Gastrocnemius medialis (tissue), 4 donors: ENCODE data around the gene AK3. TPM values are rescaled to one million over a fixed set of nuclear protein-coding genes. Genes with fewer than 3 reads are reported as not detected.

Experiments used
- ATAC-seq, 2 donors: fragments of 150-250 bp; one replicate each; pipeline ENCODE4 v1.9.1; 2016
- DNase-seq, 2 donors: peaks; one replicate each; pipeline ENCODE4 v3.0.0-alpha.2; 2019
- H3K27ac ChIP-seq, 4 donors: fragments of 200-600 bp; sonication (generic); 1 replicate in 1 of 4; 2 replicates in 3 of 4; pipeline ENCODE4 v1.5.1; 2016 to 2018; ENCODE audit warnings: mild to moderate bottlenecking in 2 of 4, moderate library complexity in 1 of 4
- H3K27me3 ChIP-seq, 3 donors: fragments of 200-600 bp; sonication (generic) in 2 of 3; 1 replicate in 1 of 3; 2 replicates in 2 of 3; pipeline versions ENCODE4 v1.5.1 to v1.6.0; 2016 to 2019; ENCODE audit warnings: mild to moderate bottlenecking in 1 of 3, moderate library complexity in 1 of 3
- H3K36me3 ChIP-seq, 2 donors: fragments of 200-600 bp; sonication (generic) in 1 of 2; one replicate each; pipeline ENCODE4 v1.5.1; 2017 to 2018
- H3K4me1 ChIP-seq, 2 donors: fragments of 200-600 bp; sonication (generic) in 1 of 2; one replicate each; pipeline ENCODE4 v1.5.1; 2016 to 2017; ENCODE audit warnings: mild to moderate bottlenecking in 2 of 2
- H3K4me3 ChIP-seq, 4 donors: fragments of 200-600 bp; sonication (generic) in 3 of 4; 1 replicate in 1 of 4; 2 replicates in 3 of 4; pipeline ENCODE4 v1.5.1; 2016 to 2019; ENCODE audit warnings: mild to moderate bottlenecking in 2 of 4
- H3K9me3 ChIP-seq, 3 donors: fragments of 200-600 bp; sonication (generic) in 2 of 3; 1 replicate in 1 of 3; 2 replicates in 2 of 3; pipeline ENCODE4 v1.5.1; 2016 to 2019
- POLR2A ChIP-seq, 2 donors: fragments of 450-650 bp; IDR thresholded peaks; one replicate each; pipeline ENCODE4 v1.6.1; 2017; ENCODE audit warnings: antibody characterized with exemption in 2 of 2, mild to moderate bottlenecking in 2 of 2, moderate library complexity in 2 of 2
- in situ Hi-C, 4 donors: fragments of 200-750 bp; cut with MboI; loops; one replicate each; pipeline versions ENCODE4 v1.15.0 to v1.8.0; 2017; ENCODE audit warnings: low sequenced_read_pairs in 4 of 4
- intact Hi-C: fragments of 100-400 bp; cut with DNase I; formaldehyde crosslinking; loops from one replicate; pipeline ENCODE4 v1.15.1; 2023; ENCODE audit warnings: low total_unique reads
- total RNA-seq, 4 donors: library from RNA; depleted of rRNA; stranded (reverse); fragments of >200 nt; gene quantifications; one replicate each; pipeline versions ENCODE4 v1.1.0 to v1.2.3, GENCODE V29; 2016
- TF ChIP-seq, protein P1 (sequence below), 5 experiments: fragments of 450-650 bp in 3 of 5; fragments of 200-600 bp in 2 of 5; sonication (generic) in 2 of 5; IDR thresholded peaks in 4 of 5; conservative IDR thresholded peaks in 1 of 5; 1 replicate in 4 of 5; 2 replicates in 1 of 5; pipeline ENCODE4 v1.5.1; 2016 to 2019; ENCODE audit warnings: antibody characterized with exemption in 5 of 5, mild to moderate bottlenecking in 3 of 5, moderate library complexity in 3 of 5

Gene AK3
- total RNA-seq: 100 to 1,000 TPM; 163 to 270 (median 188) TPM

DNA sequence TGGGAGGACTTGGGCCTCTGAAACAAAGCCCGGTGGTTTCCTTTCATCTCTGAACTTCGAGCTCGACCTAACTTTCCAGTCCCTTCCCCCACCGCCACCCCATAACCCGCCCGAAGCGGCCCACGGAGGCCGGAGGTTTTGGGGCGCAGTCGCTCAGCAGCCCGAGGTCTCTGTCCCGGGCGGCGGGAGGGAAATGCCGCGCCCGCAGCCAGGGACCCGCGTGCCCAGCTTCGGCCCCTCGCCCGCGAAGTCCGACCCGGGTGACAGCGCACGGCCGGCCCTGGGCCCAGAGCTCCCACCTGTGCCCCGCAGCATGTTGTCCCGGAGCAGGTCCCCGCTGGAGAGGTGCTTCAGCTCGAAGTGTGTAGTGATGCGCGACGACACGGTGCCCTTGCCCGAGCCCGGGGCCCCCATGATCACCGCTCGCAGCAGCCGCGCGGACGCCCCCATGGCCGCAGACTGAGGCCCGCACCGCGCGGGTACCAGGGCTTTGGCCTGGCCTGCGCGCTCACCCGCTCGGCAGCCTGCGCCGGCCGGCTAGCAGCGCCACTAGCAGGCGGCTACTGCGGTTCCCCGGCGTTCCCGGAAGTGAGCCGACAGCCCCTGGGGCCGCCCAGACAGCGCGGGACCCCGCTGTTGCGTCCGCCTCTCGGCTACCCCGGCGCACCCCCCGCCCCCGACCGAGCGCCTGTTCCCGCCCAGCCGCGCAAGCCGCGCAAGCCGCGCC, at the start of gene AK3:
Gene AK3, minus strand, starts transcription at position 565 of the 727 bp plus-strand sequence. Its CDS starts 115 bp downstream, at position 450.
- in situ Hi-C loops (loop anchor here in 2 of 4 donors (5.0 kb wide), 1 partner anchor 78 kb away; the partner anchor contains the start of gene PLPP6 (in 2 of the 2)), intact Hi-C loops (loop anchor here (1.0 to 10.0 kb wide), 4 partner anchors 52 to 704 kb away; partner anchors contain the start of genes CDC37L1, PLPP6 and RCL1)
- H3K4me1 ChIP-seq: peaks cover 21% of the 10 kb centered on the region in 2 donors
- DNase-seq: peak; percentile 77 to 80
- H3K27me3 ChIP-seq: no peaks in the 10 kb centered on the region
- TF ChIP-seq, protein P1, sequence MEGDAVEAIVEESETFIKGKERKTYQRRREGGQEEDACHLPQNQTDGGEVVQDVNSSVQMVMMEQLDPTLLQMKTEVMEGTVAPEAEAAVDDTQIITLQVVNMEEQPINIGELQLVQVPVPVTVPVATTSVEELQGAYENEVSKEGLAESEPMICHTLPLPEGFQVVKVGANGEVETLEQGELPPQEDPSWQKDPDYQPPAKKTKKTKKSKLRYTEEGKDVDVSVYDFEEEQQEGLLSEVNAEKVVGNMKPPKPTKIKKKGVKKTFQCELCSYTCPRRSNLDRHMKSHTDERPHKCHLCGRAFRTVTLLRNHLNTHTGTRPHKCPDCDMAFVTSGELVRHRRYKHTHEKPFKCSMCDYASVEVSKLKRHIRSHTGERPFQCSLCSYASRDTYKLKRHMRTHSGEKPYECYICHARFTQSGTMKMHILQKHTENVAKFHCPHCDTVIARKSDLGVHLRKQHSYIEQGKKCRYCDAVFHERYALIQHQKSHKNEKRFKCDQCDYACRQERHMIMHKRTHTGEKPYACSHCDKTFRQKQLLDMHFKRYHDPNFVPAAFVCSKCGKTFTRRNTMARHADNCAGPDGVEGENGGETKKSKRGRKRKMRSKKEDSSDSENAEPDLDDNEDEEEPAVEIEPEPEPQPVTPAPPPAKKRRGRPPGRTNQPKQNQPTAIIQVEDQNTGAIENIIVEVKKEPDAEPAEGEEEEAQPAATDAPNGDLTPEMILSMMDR (IDR thresholded peaks at IDR 0.05 in 4 of 5, conservative IDR thresholded peaks at IDR 0.05 in 1 of 5): peak in 4 of 5 experiments; percentile 7 to 48 (median 20)
- peak; percentile 89 for TF ChIP-seq POLR2A (IDR thresholded peaks at IDR 0.05)
- no peaks in the 10 kb centered on the region for H3K36me3 ChIP-seq
- H3K27ac ChIP-seq: peak within 1 kb of the TSS; percentile 87 to 95 (median 92)
- H3K9me3 ChIP-seq: no peaks in the 10 kb centered on the region
- peak; percentile 77 for ATAC-seq
- peak within 1 kb of the TSS; percentile 83 to 89 (median 86) for H3K4me3 ChIP-seq

DNA sequence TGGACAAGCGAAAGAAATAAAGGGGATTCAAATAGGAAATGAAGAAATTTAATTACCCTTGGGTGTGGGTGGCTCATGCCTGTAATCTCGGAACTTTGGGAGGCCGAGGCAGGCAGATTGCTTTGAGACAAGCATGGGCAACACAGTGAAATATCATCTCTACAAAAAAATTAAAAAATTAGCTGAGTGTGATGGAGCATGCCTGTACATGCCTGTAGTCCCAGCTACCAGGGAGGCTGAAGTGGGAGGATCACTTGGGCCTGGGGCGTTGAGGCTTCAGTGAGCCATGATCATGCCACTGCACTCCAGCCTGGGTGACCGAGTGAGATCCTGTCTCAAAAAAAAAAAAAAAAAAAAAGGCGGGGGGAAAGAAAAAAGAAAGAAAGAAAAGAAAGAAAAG, 47.7 kb upstream of the AK3 start:
- in situ Hi-C loops (loop anchor here in 1 of 4 donors (5.0 to 25.0 kb wide), 3 partner anchors 36 to 824 kb away; partner anchors contain the start of gene PLGRKT), intact Hi-C loops (no loop called here)
- Histone ChIP-seq H3K27me3 (no peaks in the 10 kb centered on the region), H3K4me1 (peaks cover 8 to 18% of the 10 kb centered on the region in 2 donors), H3K36me3 (no peaks in the 10 kb centered on the region), H3K27ac (no peak overlapping the region), H3K4me3 (no peak overlapping the region), H3K9me3 (no peaks in the 10 kb centered on the region)
- TF ChIP-seq, protein P1 (IDR thresholded peaks at IDR 0.05 in 4 of 5, conservative IDR thresholded peaks at IDR 0.05 in 1 of 5): no peak
- TF ChIP-seq POLR2A (IDR thresholded peaks at IDR 0.05): no peak
- ATAC-seq (no peak), DNase-seq (no peak)

DNA sequence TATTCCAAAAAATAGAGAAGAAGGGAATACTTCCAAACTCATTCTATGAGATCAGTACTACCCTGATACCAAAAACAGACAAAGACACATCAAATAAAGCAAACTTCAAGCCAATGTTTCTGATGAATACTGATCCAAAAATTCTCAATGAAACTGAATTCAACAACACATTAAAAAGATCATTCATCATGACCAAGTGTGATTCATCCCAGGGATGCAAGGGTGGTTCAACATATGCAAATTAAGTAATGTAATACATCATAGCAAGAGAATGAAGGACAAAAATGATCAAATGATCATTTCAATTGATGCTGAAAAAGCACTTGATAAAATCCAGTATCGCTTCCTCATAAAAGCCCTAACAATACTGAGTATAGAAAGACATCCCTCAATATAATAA, 46.9 kb upstream of the AK3 start:
- Histone ChIP-seq H3K4me1 (peaks cover 5 to 18% of the 10 kb centered on the region in 2 donors), H3K36me3 (no peaks in the 10 kb centered on the region), H3K4me3 (no peak overlapping the region), H3K27ac (no peak overlapping the region), H3K27me3 (no peaks in the 10 kb centered on the region), H3K9me3 (no peaks in the 10 kb centered on the region)
- TF ChIP-seq, protein P1 (IDR thresholded peaks at IDR 0.05 in 4 of 5, conservative IDR thresholded peaks at IDR 0.05 in 1 of 5): no peak
- in situ Hi-C loops: loop anchor here in 1 of 4 donors (5.0 to 25.0 kb wide), 3 partner anchors 36 to 824 kb away; partner anchors contain the start of gene PLGRKT
- no peak for ATAC-seq
- intact Hi-C loops: no loop called here
- DNase-seq: no peak

DNA sequence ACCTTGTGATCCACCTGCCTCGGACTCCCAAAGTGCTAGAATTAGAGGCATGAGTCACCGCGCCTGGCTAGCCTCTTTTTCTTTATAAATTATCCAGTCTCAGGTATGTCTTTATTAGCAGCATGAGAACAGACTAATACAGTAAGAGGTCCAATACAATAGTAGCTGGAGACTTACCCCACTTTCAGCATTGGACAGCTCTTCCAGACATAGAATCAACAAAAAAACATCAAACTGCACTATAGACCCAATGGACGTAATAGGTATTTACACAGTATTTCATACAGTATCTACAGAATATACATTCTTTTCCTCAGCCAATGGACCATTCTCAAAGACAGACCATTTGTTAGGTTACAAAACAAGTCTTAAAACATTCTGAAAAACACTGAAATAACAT, 45.6 kb upstream of the AK3 start:
- H3K4me1 ChIP-seq: peaks cover 5 to 14% of the 10 kb centered on the region in 2 donors
- no peaks in the 10 kb centered on the region for H3K27me3 ChIP-seq
- no peaks in the 10 kb centered on the region for H3K36me3 ChIP-seq
- no peak for DNase-seq
- no peak overlapping the region for H3K4me3 ChIP-seq
- in situ Hi-C loops: loop anchor here in 1 of 4 donors (5.0 to 25.0 kb wide), 3 partner anchors 34 to 826 kb away; partner anchors contain the start of gene PLGRKT
- TF ChIP-seq, protein P1 (IDR thresholded peaks at IDR 0.05 in 4 of 5, conservative IDR thresholded peaks at IDR 0.05 in 1 of 5): no peak
- no peak overlapping the region for H3K27ac ChIP-seq
- intact Hi-C loops: no loop called here
- no peak for ATAC-seq
- no peaks in the 10 kb centered on the region for H3K9me3 ChIP-seq
